ENCODE results near the gene ASCL4.

- TF ChIP-seq POLR2A (IDR thresholded peaks at IDR 0.05) = no peak
- TF ChIP-seq CTCF (IDR thresholded peaks at IDR 0.05) = no peak
These were observed 19.9 kb downstream of the ASCL4 start for GRCh38 chr12:107794451-107794850.

Measured in uterus (tissue), 2 donors.